LNCaP clone FGC (cell line): ENCODE results near the gene PANK4.
A peak's percentile ranks its signal among the peaks of the same experiment; 100 is the strongest.

ENCODE experiments used
- DNase-seq: peaks from one replicate; pipeline ENCODE4 v3.0.0-alpha.2; 2011; ENCODE audit warnings: low read depth
- H3K4me3 ChIP-seq: 2 replicates; pipeline ENCODE4 v1.5.1; 2011; ENCODE audit warnings: mild to moderate bottlenecking, low read depth, low read length, control low read depth
- CTCF ChIP-seq: IDR thresholded peaks from 2 replicates; pipeline ENCODE4 v1.5.1; 2012; ENCODE audit warnings: mild to moderate bottlenecking; ENCODE audit not compliant: control insufficient read depth, insufficient read depth; ENCODE audit errors: extremely low read depth

PANK4 gene

GRCh38 chr1:2481885-2482284 lies 44.5 kb downstream of the PANK4 start:
- no peak for TF ChIP-seq CTCF
- DNase-seq = no peak

GRCh38 chr1:2480986-2481364 lies 45.4 kb downstream of the PANK4 start:
- H3K4me3 ChIP-seq = no peak overlapping the region
- peak; percentile 53 for DNase-seq

More at GRCh38 chr1:2481885-2482284, 44.5 kb downstream of the PANK4 start:
- H3K4me3 ChIP-seq = no peak overlapping the region

GRCh38 chr1:2480236-2480985 lies 46.0 kb downstream of the PANK4 start:
- no peak overlapping the region for H3K4me3 ChIP-seq
- no peak for TF ChIP-seq CTCF
- DNase-seq = peak; percentile 47

More at GRCh38 chr1:2480986-2481364, 45.4 kb downstream of the PANK4 start:
- no peak for TF ChIP-seq CTCF

GRCh38 chr1:2479618-2480017 lies 46.8 kb downstream of the PANK4 start:
- H3K4me3 ChIP-seq = no peak overlapping the region
- no peak for TF ChIP-seq CTCF
- no peak for DNase-seq

GRCh38 chr1:2479186-2479585 lies 47.2 kb downstream of the PANK4 start:
- DNase-seq = no peak
- H3K4me3 ChIP-seq = no peak overlapping the region
- TF ChIP-seq CTCF = no peak

- TF ChIP-seq CTCF = no peak
- DNase-seq = no peak
- H3K4me3 ChIP-seq = no peak overlapping the region
These were observed 48.5 kb downstream of the PANK4 start for GRCh38 chr1:2477791-2478499.
